Panc1 (cell line): ENCODE data around the gene ADARB1. TPM values are rescaled to one million over a fixed set of nuclear protein-coding genes. Genes with fewer than 3 reads are reported as not detected.
"Not testable (repeated sequence)": the region's sequence is repeated elsewhere in the genome, so short reads cannot be mapped to it uniquely, and the experiment has no call there.

ENCODE experiments used
- ATAC-seq: fragments of 200-7000 bp; cut with Tn5 transposase; 2 replicates; pipeline ENCODE4 v1.9.1; 2020; ENCODE audit warnings: mild to moderate bottlenecking, moderate library complexity
- BruUV-seq: library from RNA; stranded (reverse); fragments of 400-500 nt; replicated peaks from 2 replicates; lab custom pipeline; 2021; lab: Mats Ljungman, UMichigan
- CTCF ChIA-PET: fragments of 300-600 bp; sonication (Branson Sonifier 250); formaldehyde crosslinking; loops from one replicate; lab custom pipeline; 2022; ENCODE audit warnings: antibody characterized with exemption; lab: Charles Lee
- POLR2A ChIA-PET: fragments of 300-600 bp; sonication (Branson Sonifier 250); formaldehyde crosslinking; loops from one replicate; lab custom pipeline; 2022; ENCODE audit warnings: antibody characterized with exemption; lab: Charles Lee
- DNase-seq: peaks from one replicate; pipeline ENCODE4 v3.0.0-alpha.2; 2010; ENCODE audit warnings: low read depth, low spot score
- H3K27ac ChIP-seq: 2 replicates; pipeline ENCODE4 v1.5.1; 2011; ENCODE audit warnings: mild to moderate bottlenecking, low read length, inconsistent platforms
- H3K27me3 ChIP-seq: fragments of 200-500 bp; sonication (Bioruptor generic); 2 replicates; pipeline ENCODE4 v1.6.0; 2014; ENCODE audit warnings: low read length, inconsistent platforms; ENCODE audit not compliant: control insufficient read depth, insufficient read depth
- H3K36me3 ChIP-seq: fragments of 200-500 bp; sonication (Bioruptor generic); 2 replicates; pipeline ENCODE4 v1.5.1; 2014; ENCODE audit warnings: inconsistent platforms, mild to moderate bottlenecking, low read length, moderate library complexity; ENCODE audit not compliant: control insufficient read depth, insufficient read depth
- H3K4me1 ChIP-seq: 2 replicates; pipeline ENCODE4 v1.5.1; 2011; ENCODE audit warnings: inconsistent platforms, mild to moderate bottlenecking, low read length, moderate library complexity; ENCODE audit not compliant: control insufficient read depth, insufficient read depth
- H3K4me3 ChIP-seq, 2 experiments: 2 replicates each; pipeline ENCODE4 v1.5.1; 2011 to 2012; ENCODE audit warnings: low read depth in 2 of 2, low read length in 2 of 2, mild to moderate bottlenecking in 2 of 2, inconsistent platforms in 1 of 2, moderate library complexity in 1 of 2
- H3K9me3 ChIP-seq: fragments of 200-500 bp; sonication (Bioruptor generic); 2 replicates; pipeline ENCODE4 v1.5.1; 2014; ENCODE audit warnings: low read depth, mild to moderate bottlenecking, inconsistent platforms, low read length, moderate library complexity; ENCODE audit not compliant: control insufficient read depth, insufficient read depth
- POLR2AphosphoS5 ChIP-seq: IDR thresholded peaks from 2 replicates; pipeline ENCODE4 v1.6.1; 2012; ENCODE audit warnings: mild to moderate bottlenecking, low read depth, low read length, moderate library complexity
- SIN3A ChIP-seq: IDR thresholded peaks from 2 replicates; pipeline ENCODE4 v1.6.1; 2012; ENCODE audit warnings: low read depth, mild to moderate bottlenecking, low read length, moderate library complexity, borderline replicate concordance; ENCODE audit not compliant: insufficient read depth
- TCF7L2 ChIP-seq: IDR thresholded peaks from 2 replicates; pipeline ENCODE4 v1.6.1; 2011; ENCODE audit warnings: mild to moderate bottlenecking, low read depth, low read length, inconsistent platforms
- in situ Hi-C: cut with HindIII; loops from 2 replicates; pipeline ENCODE4 v1.10.0; 2016; ENCODE audit warnings: low sequenced_read_pairs, low pct_unique_long_range_greater_than_20kb
- intact Hi-C: fragments of 100-400 bp; cut with micrococcal nuclease; formaldehyde crosslinking; loops from one replicate; pipeline ENCODE4 v1.10.0; 2022; ENCODE audit not compliant: unreplicated experiment
- total RNA-seq: library from RNA; stranded (reverse); gene quantifications from one replicate; pipeline ENCODE4 v1.2.1, GENCODE V29; 2021; ENCODE audit not compliant: unreplicated experiment
- TF ChIP-seq, protein P1 (sequence below): fragments of 450-650 bp; IDR thresholded peaks from 2 replicates; pipeline ENCODE4 v1.5.1; 2017; ENCODE audit warnings: mild to moderate bottlenecking
- TF ChIP-seq, protein P2 (sequence below), 2 experiments: IDR thresholded peaks; 2 replicates each; pipeline ENCODE4 v1.6.1; 2011 to 2012; ENCODE audit warnings: low read depth in 2 of 2, control low read depth in 1 of 2, low read length in 1 of 2, mild to moderate bottlenecking in 1 of 2, moderate library complexity in 1 of 2; ENCODE audit not compliant: insufficient read depth in 1 of 2

ADARB1 gene
- total RNA-seq, 1 experiment from 2014 or later, result 15.0 TPM

DNA sequence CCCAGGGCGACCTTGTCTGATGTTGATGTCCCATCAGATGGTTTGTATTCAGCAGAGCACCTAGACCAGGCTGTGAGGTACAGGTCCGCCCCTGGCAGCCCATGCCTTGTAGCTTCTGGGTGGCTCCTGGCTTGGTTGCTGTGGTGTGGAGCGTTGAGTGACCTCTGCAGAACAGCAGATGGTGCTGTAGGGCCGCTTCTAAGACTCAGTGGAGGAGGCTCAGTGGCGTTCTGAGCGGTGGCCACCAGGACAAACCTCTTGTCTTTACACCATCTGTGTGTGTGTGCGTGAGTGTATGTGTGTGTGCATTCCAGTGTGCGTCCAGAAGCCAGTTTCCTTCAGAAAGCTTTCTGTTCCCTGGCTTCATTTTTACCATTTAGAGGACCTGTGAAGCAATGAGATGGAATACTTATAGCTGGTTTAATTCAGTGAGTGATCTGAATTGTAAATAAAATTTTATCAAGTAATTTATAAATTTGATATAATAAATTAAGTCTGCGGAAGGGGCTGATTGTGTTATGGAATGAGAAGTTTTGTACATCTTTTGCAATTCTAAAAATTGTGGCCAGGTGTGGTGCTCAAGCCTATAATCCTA is 66.1 kb downstream of the ADARB1 start:
- TF ChIP-seq, protein P1, sequence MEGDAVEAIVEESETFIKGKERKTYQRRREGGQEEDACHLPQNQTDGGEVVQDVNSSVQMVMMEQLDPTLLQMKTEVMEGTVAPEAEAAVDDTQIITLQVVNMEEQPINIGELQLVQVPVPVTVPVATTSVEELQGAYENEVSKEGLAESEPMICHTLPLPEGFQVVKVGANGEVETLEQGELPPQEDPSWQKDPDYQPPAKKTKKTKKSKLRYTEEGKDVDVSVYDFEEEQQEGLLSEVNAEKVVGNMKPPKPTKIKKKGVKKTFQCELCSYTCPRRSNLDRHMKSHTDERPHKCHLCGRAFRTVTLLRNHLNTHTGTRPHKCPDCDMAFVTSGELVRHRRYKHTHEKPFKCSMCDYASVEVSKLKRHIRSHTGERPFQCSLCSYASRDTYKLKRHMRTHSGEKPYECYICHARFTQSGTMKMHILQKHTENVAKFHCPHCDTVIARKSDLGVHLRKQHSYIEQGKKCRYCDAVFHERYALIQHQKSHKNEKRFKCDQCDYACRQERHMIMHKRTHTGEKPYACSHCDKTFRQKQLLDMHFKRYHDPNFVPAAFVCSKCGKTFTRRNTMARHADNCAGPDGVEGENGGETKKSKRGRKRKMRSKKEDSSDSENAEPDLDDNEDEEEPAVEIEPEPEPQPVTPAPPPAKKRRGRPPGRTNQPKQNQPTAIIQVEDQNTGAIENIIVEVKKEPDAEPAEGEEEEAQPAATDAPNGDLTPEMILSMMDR, result peak; percentile 84
- TF ChIP-seq SIN3A, result no peak
- Histone ChIP-seq H3K36me3 (no peaks in the 10 kb centered on the region), H3K27ac (no peak overlapping the region), H3K4me1 (0 out of 2 replicates have a peak, but pooled peaks cover 3% of the 10 kb centered on the region), H3K27me3 (no peaks in the 10 kb centered on the region), H3K9me3 (no peaks in the 10 kb centered on the region), H3K4me3 (no peak overlapping the region)
- CTCF ChIA-PET, result interaction anchor here (0.6 to 2.0 kb wide), 10 partner anchors 8 to 561 kb away, joined by 3 to 11 read pairs (median 4); partner anchors contain the start of gene POFUT2
- POLR2A ChIA-PET, result interaction anchor here (0.6 kb wide), 1 partner anchor 136 kb away, joined by 3 read pairs; no protein-coding TSS in a partner anchor
- ATAC-seq (peak; percentile 97), DNase-seq (no peak)
- no TSS peak for BruUV-seq
- intact Hi-C loops (loop anchor here (10.0 kb wide), 1 partner anchor 134 kb away; no protein-coding TSS in a partner anchor), in situ Hi-C loops (no loop called here)

DNA sequence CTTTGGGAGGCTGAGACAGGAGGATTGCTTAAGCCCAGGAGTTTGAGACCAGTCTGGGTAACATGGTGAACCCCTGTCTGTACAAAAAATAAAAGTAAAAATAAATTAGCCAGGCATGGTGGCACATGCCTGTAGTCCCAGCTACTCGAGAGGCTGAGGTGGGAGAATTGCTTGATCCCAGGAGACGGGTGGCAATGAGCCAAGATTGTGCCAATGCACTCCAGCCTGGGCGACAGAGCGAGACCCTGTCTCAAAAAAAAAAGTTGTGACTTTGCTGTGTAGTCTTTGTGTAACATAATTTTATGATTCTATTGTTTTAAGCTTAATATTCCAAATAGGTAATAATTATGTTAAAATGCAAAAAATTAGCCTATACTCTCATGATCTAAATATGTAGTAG is 66.6 kb downstream of the ADARB1 start:
- H3K36me3 ChIP-seq, DNase-seq, ATAC-seq, H3K27me3 ChIP-seq, H3K9me3 ChIP-seq, BruUV-seq, in situ Hi-C loops, H3K27ac ChIP-seq, H3K4me1 ChIP-seq, H3K4me3 ChIP-seq: not testable (repeated sequence)
- intact Hi-C loops, result loop anchor here (10.0 kb wide), 1 partner anchor 134 kb away; no protein-coding TSS in a partner anchor
- CTCF ChIA-PET, result interaction anchor here (0.6 to 2.0 kb wide), 8 partner anchors 8 to 562 kb away, joined by 3 to 11 read pairs (median 4); partner anchors contain the start of gene POFUT2
- POLR2A ChIA-PET, result interaction anchor here (0.6 kb wide), 1 partner anchor 135 kb away, joined by 3 read pairs; no protein-coding TSS in a partner anchor

GRCh38 chr21:45141507-45141906 is 67.1 kb downstream of the ADARB1 start:
- Histone ChIP-seq H3K4me1 (0 out of 2 replicates have a peak, but pooled peaks cover 3% of the 10 kb centered on the region), H3K27ac (no peak overlapping the region), H3K4me3 (no peak overlapping the region), H3K36me3 (no peaks in the 10 kb centered on the region), H3K9me3 (no peaks in the 10 kb centered on the region), H3K27me3 (no peaks in the 10 kb centered on the region)
- in situ Hi-C loops, result no loop called here
- POLR2A ChIA-PET, result no interaction called here
- intact Hi-C loops, result loop anchor here (10.0 kb wide), 1 partner anchor 133 kb away; no protein-coding TSS in a partner anchor
- TF ChIP-seq TCF7L2, result no peak
- TF ChIP-seq POLR2AphosphoS5, result no peak
- TF ChIP-seq, protein P2, sequence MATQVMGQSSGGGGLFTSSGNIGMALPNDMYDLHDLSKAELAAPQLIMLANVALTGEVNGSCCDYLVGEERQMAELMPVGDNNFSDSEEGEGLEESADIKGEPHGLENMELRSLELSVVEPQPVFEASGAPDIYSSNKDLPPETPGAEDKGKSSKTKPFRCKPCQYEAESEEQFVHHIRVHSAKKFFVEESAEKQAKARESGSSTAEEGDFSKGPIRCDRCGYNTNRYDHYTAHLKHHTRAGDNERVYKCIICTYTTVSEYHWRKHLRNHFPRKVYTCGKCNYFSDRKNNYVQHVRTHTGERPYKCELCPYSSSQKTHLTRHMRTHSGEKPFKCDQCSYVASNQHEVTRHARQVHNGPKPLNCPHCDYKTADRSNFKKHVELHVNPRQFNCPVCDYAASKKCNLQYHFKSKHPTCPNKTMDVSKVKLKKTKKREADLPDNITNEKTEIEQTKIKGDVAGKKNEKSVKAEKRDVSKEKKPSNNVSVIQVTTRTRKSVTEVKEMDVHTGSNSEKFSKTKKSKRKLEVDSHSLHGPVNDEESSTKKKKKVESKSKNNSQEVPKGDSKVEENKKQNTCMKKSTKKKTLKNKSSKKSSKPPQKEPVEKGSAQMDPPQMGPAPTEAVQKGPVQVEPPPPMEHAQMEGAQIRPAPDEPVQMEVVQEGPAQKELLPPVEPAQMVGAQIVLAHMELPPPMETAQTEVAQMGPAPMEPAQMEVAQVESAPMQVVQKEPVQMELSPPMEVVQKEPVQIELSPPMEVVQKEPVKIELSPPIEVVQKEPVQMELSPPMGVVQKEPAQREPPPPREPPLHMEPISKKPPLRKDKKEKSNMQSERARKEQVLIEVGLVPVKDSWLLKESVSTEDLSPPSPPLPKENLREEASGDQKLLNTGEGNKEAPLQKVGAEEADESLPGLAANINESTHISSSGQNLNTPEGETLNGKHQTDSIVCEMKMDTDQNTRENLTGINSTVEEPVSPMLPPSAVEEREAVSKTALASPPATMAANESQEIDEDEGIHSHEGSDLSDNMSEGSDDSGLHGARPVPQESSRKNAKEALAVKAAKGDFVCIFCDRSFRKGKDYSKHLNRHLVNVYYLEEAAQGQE (IDR thresholded peaks at IDR 0.05; ENCODE audit: insufficient read depth in 1 of 2, low read depth in 2 of 2, low read length in 1 of 2), result no peak
- no peak for TF ChIP-seq SIN3A
- TF ChIP-seq, protein P1, result no peak
- BruUV-seq, result no TSS peak
- CTCF ChIA-PET, result interaction anchor here (2.0 kb wide), 1 partner anchor 148 kb away, joined by 10 read pairs; no protein-coding TSS in a partner anchor
- ATAC-seq (no peak), DNase-seq (no peak)
